ENCODE data around the gene ASIC2. TPM values are rescaled to one million over a fixed set of nuclear protein-coding genes. Genes with fewer than 3 reads are reported as not detected.

ASIC2 gene
- total and polyA plus RNA-seq, 12 donors, result 0.29 to 1.5 (median 0.69) TPM

DNA sequence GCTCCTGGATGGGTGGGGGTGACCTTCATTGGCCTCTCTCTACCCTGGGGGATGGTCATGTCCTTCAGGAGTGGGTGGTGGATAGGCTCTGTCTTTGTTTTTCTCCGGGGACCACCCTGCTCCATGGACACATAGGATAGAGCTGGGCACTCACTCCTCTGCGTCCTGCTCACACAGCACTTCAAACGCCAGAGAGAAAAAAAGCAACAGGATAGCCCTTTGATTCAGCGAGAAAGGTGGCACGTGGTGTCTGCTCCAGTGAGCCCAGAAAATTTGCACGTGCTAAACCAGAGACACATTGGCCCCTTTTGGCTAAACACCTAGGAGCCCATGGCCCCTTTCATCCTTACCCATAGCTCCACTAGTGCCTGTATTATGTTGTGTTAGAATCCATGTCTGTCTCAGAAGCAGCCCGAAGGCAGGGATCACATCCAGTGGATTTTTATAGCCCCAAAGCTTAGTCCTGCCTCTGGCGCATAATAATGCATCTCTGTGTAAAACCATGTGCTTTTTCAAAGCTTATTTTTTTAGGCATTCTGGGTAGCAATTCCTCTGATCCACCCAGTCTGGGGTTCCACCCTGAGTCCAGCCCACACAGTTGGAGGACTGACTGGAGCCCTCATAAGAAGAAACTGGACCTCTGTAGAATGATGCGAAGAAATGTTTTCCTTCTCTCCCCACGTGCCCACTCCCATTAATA lies 90.1 kb downstream of the ASIC2 start:
- 41 to 54% (median 46%) methylated on average over 8 to 10 of the region's 10 CpGs for WGBS, 4 donors
- intact Hi-C loops (cut with DNase I), result no loop called here
- no peak overlapping the region for H3K27ac ChIP-seq
- no peaks in the 10 kb centered on the region for H3K27me3 ChIP-seq
- H3K4me1 ChIP-seq (replicated peaks in 1 of 2), result no peaks in the 10 kb centered on the region
- no peak overlapping the region for H3K4me3 ChIP-seq
- TF ChIP-seq, protein P1, sequence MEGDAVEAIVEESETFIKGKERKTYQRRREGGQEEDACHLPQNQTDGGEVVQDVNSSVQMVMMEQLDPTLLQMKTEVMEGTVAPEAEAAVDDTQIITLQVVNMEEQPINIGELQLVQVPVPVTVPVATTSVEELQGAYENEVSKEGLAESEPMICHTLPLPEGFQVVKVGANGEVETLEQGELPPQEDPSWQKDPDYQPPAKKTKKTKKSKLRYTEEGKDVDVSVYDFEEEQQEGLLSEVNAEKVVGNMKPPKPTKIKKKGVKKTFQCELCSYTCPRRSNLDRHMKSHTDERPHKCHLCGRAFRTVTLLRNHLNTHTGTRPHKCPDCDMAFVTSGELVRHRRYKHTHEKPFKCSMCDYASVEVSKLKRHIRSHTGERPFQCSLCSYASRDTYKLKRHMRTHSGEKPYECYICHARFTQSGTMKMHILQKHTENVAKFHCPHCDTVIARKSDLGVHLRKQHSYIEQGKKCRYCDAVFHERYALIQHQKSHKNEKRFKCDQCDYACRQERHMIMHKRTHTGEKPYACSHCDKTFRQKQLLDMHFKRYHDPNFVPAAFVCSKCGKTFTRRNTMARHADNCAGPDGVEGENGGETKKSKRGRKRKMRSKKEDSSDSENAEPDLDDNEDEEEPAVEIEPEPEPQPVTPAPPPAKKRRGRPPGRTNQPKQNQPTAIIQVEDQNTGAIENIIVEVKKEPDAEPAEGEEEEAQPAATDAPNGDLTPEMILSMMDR (IDR thresholded peaks at IDR 0.05), result no peak
- no peak for TF ChIP-seq POLR2A (IDR thresholded peaks at IDR 0.05)
- H3K36me3 ChIP-seq (replicated peaks in 1 of 2), result no peaks in the 10 kb centered on the region
- DNase-seq, result no peak
- no peaks in the 10 kb centered on the region for H3K9me3 ChIP-seq (replicated peaks in 1 of 3)

DNA sequence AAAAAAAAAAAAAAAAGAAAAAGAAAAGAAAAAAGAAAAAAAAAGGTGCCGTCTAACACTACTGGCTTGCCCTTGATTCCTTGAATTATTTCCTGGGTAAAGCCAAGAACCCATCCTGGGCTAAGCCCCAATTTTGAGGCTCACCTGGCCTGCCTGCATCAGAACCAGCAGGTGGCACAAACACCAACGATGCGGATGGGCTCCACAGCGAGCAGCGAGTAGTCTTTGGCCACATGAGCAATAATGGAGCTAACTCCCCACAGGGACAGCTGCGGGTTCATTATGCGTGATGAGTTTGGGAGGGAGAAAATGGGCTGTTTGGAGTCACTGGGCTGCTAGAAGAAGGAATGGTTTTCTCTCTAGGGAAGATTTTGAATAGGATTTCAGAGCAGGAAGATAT lies 91.1 kb downstream of the ASIC2 start:
- H3K4me3 ChIP-seq, result no peak overlapping the region
- H3K4me1 ChIP-seq (replicated peaks in 1 of 2), result no peaks in the 10 kb centered on the region
- no peak for DNase-seq
- TF ChIP-seq, protein P1 (IDR thresholded peaks at IDR 0.05), result peak in 1 of 6 experiments; percentile 13
- no peak for TF ChIP-seq POLR2A (IDR thresholded peaks at IDR 0.05)
- H3K27ac ChIP-seq, result no peak overlapping the region
- intact Hi-C loops (cut with DNase I), result no loop called here
- no peaks in the 10 kb centered on the region for H3K36me3 ChIP-seq (replicated peaks in 1 of 2)
- 74 to 81% (median 80%) methylated on average over 7 of the region's 7 CpGs for WGBS, 4 donors
- H3K27me3 ChIP-seq, result no peaks in the 10 kb centered on the region
- H3K9me3 ChIP-seq (replicated peaks in 1 of 3), result no peaks in the 10 kb centered on the region

DNA sequence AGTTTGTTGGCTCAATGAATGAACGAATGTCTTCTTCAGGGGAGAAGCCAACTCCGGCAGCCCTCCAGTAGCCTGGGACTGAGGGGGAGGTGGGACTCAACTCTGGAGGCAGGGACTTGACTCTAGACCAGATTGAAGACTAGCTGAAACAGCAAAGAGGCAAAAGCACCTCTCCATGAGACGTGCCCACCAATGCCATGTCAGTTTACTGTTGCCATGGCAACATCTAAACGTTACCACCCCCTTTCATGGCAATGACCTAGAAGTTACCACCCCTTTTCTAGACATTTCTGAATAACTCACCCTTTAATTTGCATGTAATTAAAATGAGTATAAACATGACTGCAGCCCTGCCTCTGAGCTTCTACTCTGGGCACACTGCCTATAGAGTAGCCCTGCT lies 91.8 kb downstream of the ASIC2 start:
- no peaks in the 10 kb centered on the region for H3K36me3 ChIP-seq (replicated peaks in 1 of 2)
- no peak for DNase-seq
- TF ChIP-seq, protein P1 (IDR thresholded peaks at IDR 0.05), result no peak
- TF ChIP-seq POLR2A (IDR thresholded peaks at IDR 0.05), result no peak
- no peak overlapping the region for H3K27ac ChIP-seq
- H3K4me3 ChIP-seq, result no peak overlapping the region
- H3K4me1 ChIP-seq (replicated peaks in 1 of 2), result no peaks in the 10 kb centered on the region
- H3K27me3 ChIP-seq, result no peaks in the 10 kb centered on the region
- intact Hi-C loops (cut with DNase I), result no loop called here
- H3K9me3 ChIP-seq (replicated peaks in 1 of 3), result no peaks in the 10 kb centered on the region
- WGBS, 4 donors, result 68 to 86% (median 76%) methylated on average over 4 of the region's 4 CpGs

DNA sequence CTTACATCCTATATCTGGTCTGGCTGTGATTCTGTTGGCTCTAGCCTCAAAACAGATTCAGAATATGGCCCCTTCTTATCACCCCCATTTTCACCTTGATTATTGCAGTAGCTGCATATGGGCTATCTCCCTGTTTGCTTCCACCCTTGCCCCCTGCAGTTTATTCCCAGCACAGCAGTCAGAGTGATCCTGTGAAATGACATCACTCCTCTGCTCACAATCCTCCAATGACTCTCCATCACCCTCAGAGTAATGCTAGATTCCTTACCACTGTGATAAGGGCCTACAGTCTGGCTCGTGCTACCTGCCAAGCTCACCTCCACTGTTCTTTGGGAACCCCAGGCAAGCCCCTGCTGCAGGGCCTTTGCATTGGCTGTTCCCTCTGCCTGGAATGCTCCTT lies 92.5 kb downstream of the ASIC2 start:
- Histone ChIP-seq H3K36me3 (replicated peaks in 1 of 2) (no peaks in the 10 kb centered on the region), H3K4me3 (no peak overlapping the region), H3K27ac (no peak overlapping the region), H3K4me1 (replicated peaks in 1 of 2) (no peaks in the 10 kb centered on the region), H3K9me3 (replicated peaks in 1 of 3) (no peaks in the 10 kb centered on the region), H3K27me3 (no peaks in the 10 kb centered on the region)
- no peak for DNase-seq
- intact Hi-C loops (cut with DNase I), result no loop called here
- WGBS, 4 donors, result 43 to 60% (median 50%) methylated on average over 1 of the region's 1 CpG
- TF ChIP-seq POLR2A (IDR thresholded peaks at IDR 0.05), result no peak
- TF ChIP-seq, protein P1 (IDR thresholded peaks at IDR 0.05), result no peak
